NCI-H2227 (cell line): ENCODE results near the gene HDAC4.

Experiments used
- DNase-seq: peaks from one replicate; lab custom pipeline; 2025; ENCODE audit not compliant: unreplicated experiment; lab: John Stamatoyannopoulos, UW

The HDAC4 gene

GRCh38 chr2:239194731-239195317 lies 206.0 kb downstream of the HDAC4 start:
- DNase-seq, result no peak

- no peak for DNase-seq
These were observed 206.7 kb downstream of the HDAC4 start for GRCh38 chr2:239193925-239194677.

GRCh38 chr2:239193401-239193811 lies 207.4 kb downstream of the HDAC4 start:
- DNase-seq, result no peak

- no peak for DNase-seq
These were observed 207.8 kb downstream of the HDAC4 start for GRCh38 chr2:239192975-239193374.

- no peak for DNase-seq
These were observed 208.4 kb downstream of the HDAC4 start for GRCh38 chr2:239192456-239192855.

GRCh38 chr2:239190921-239191885 lies 209.6 kb downstream of the HDAC4 start:
- DNase-seq, result no peak

- DNase-seq, result no peak
These were observed 210.5 kb downstream of the HDAC4 start for GRCh38 chr2:239190361-239190760.

- no peak for DNase-seq
These were observed 211.1 kb downstream of the HDAC4 start for GRCh38 chr2:239189711-239190131.

GRCh38 chr2:239188536-239188935 lies 212.3 kb downstream of the HDAC4 start:
- DNase-seq, result no peak

GRCh38 chr2:239187464-239188253 lies 213.2 kb downstream of the HDAC4 start:
- no peak for DNase-seq

- no peak for DNase-seq
These were observed 214.1 kb downstream of the HDAC4 start for GRCh38 chr2:239186516-239187357.

- no peak for DNase-seq
These were observed 215.6 kb downstream of the HDAC4 start for GRCh38 chr2:239184968-239185903.

GRCh38 chr2:239184179-239184578 lies 216.6 kb downstream of the HDAC4 start:
- no peak for DNase-seq

- DNase-seq, result no peak
These were observed 217.6 kb downstream of the HDAC4 start for GRCh38 chr2:239182981-239183791.

GRCh38 chr2:239181903-239182581 lies 218.8 kb downstream of the HDAC4 start:
- no peak for DNase-seq

GRCh38 chr2:239181074-239181902 lies 219.5 kb downstream of the HDAC4 start:
- DNase-seq, result no peak
